Stimulated activated CD8-positive, alpha-beta memory T cell treated with anti-CD3 and anti-CD28 coated beads, Interleukin-15, amount 100 ng/mL, for 1 hour (primary cell): Measurements from ENCODE around the gene ADO.

Experiments
- DNase-seq: peaks from one replicate; pipeline ENCODE4 v3.0.0-alpha.2; 2020; ENCODE audit warnings: low read depth

ADO gene

GRCh38 chr10:62794306-62794705, 10.2 kb upstream of the ADO start:
- no peak for DNase-seq

GRCh38 chr10:62795100-62795499, 9.4 kb upstream of the ADO start:
- DNase-seq: no peak

GRCh38 chr10:62795762-62796161, 8.8 kb upstream of the ADO start:
- DNase-seq: no peak

GRCh38 chr10:62796896-62797295, 7.6 kb upstream of the ADO start:
- DNase-seq: no peak

- DNase-seq: no peak
Measured at GRCh38 chr10:62801871-62802270, 2.6 kb upstream of the ADO start.

GRCh38 chr10:62803724-62804355, 680 bp upstream of the ADO start:
- no peak for DNase-seq

GRCh38 chr10:62805231-62806099, 945 bp downstream of the ADO start:
- DNase-seq: no peak

- DNase-seq: no peak
Measured at GRCh38 chr10:62806251-62806650, 1.7 kb downstream of the ADO start.

GRCh38 chr10:62810156-62810902, 5.8 kb downstream of the ADO start:
- DNase-seq: no peak

- no peak for DNase-seq
Measured at GRCh38 chr10:62811159-62811875, 6.8 kb downstream of the ADO start.

- DNase-seq: no peak
Measured at GRCh38 chr10:62812672-62813439, 8.3 kb downstream of the ADO start.

- no peak for DNase-seq
Measured at GRCh38 chr10:62813453-62813852, 8.9 kb downstream of the ADO start.

- no peak for DNase-seq
Measured at GRCh38 chr10:62813981-62814380, 9.5 kb downstream of the ADO start.

- DNase-seq: no peak
Measured at GRCh38 chr10:62814756-62815380, 10.3 kb downstream of the ADO start.

- no peak for DNase-seq
Measured at GRCh38 chr10:62815381-62816075, 11.0 kb downstream of the ADO start.

- no peak for DNase-seq
Measured at GRCh38 chr10:62816076-62816330, 11.5 kb downstream of the ADO start.

GRCh38 chr10:62816331-62817120, 12.0 kb downstream of the ADO start, which contains the start of gene EGR2:
Gene EGR2 (minus strand): TSS chr10:62816366. CDS start chr10:62816029, 337 bp downstream.
- DNase-seq: peak; percentile 85

GRCh38 chr10:62817121-62817765, 12.7 kb downstream of the ADO start:
- DNase-seq: no peak

GRCh38 chr10:62817766-62818425, 13.4 kb downstream of the ADO start:
- DNase-seq: no peak
